Measurements from ENCODE around the gene COA1. TPM values are rescaled to one million over a fixed set of nuclear protein-coding genes. Genes with fewer than 3 reads are reported as not detected.
A peak's percentile ranks its signal among the peaks of the same experiment; 100 is the strongest.

COA1 gene
- total and polyA plus RNA-seq, 9 of the 15 experiments (the other 6 are each of a cell fraction or from before 2014, with no cell fraction given), result 98.9 to 463 (median 181) TPM

DNA sequence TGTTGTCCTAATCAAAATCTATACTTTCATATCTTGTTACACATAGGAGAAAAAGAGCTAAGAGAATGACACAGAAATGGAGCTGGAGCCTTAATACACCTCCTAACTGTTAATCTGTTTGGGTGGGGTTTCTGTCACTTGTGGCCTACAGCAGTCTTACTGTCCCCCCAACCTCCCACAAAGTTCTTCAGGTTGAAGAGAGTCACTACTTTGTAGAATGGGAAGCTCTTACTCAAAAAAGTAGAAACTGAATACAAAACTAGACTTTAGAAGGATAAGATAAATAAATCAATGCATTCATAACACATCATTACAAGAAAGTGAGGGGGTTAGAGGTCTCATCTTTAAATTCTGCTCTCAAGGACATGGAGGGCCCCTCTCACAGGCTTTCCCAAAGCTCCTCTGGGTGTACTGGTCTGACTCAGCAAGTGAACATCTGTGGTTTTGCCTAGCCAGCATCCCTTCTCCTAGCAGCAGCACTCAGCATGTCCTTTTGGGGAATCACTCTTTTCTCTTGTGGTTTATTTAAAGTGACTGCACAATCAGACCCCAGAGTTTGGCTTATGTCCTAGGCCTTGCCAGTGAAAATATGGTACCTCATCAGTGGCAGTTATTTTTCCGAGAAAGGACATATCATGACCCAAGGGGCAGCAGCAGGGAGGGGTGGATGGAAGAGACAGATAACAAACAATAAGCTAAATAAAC, 27.2 kb upstream of the COA1 start (continued):
- TF ChIP-seq NR2C1 (IDR thresholded peaks at IDR 0.05) (no peak), NR2C1 (tag; IDR thresholded peaks at IDR 0.05) (no peak), KLF16 (IDR thresholded peaks at IDR 0.05) (no peak), CBX1 (IDR thresholded peaks at IDR 0.05; ENCODE audit: low read depth) (no peak), ZNF561 (CRISPR knock-in tag; conservative IDR thresholded peaks at IDR 0.05) (no peak), SREBF2 (CRISPR knock-in tag; IDR thresholded peaks at IDR 0.05) (no peak), MTA1 (IDR thresholded peaks at IDR 0.05; ENCODE audit: borderline replicate concordance) (no peak), ZNF586 (CRISPR knock-in tag; conservative IDR thresholded peaks at IDR 0.05) (no peak), HNRNPLL (IDR thresholded peaks at IDR 0.05; ENCODE audit: low read depth, low read length, poor library complexity, severe bottlenecking) (no peak), RFX5 (IDR thresholded peaks at IDR 0.05; ENCODE audit: low read depth, low read length) (no peak), TEAD2 (tag; IDR thresholded peaks at IDR 0.05) (no peak), PHB2 (IDR thresholded peaks at IDR 0.05; ENCODE audit: low read depth) (no peak), SIX5 (IDR thresholded peaks at IDR 0.05; ENCODE audit: borderline replicate concordance in 1 of 2, insufficient read depth in 1 of 2, low read depth in 1 of 2, low read length in 2 of 2) (no peak), RBM17 (IDR thresholded peaks at IDR 0.05; ENCODE audit: borderline replicate concordance, low read depth, low read length) (no peak), ZBTB17 (CRISPR knock-in tag; IDR thresholded peaks at IDR 0.05) (no peak), MYC (IDR thresholded peaks at IDR 0.05; ENCODE audit: low read depth, low read length) (no peak; the same call in 1 of the 2 replicates), MYC (CRISPR knock-in tag; IDR thresholded peaks at IDR 0.05; ENCODE audit: borderline replicate concordance, low read depth) (no peak), FOXK2 (conservative IDR thresholded peaks at IDR 0.05 in 1 of 2, IDR thresholded peaks at IDR 0.05 in 1 of 2; ENCODE audit: low read depth in 2 of 2) (no peak), CBX2 (IDR thresholded peaks at IDR 0.05; ENCODE audit: insufficient read depth, low read length, poor library complexity, severe bottlenecking) (no peak), NR4A1 (CRISPR knock-in tag; IDR thresholded peaks at IDR 0.05) (no peak), NR4A1 (tag; IDR thresholded peaks at IDR 0.05) (peak; percentile 52; the same call in 1 of the 2 replicates), SIRT6 (IDR thresholded peaks at IDR 0.05; ENCODE audit: low read depth, low read length) (no peak), RFX1 (IDR thresholded peaks at IDR 0.05) (peak; percentile 27; the same call in 1 of the 2 replicates), CXXC5 (CRISPR knock-in tag; IDR thresholded peaks at IDR 0.05) (peak; percentile 30; the same call in 1 of the 2 replicates), KLF13 (tag; IDR thresholded peaks at IDR 0.05; ENCODE audit: borderline replicate concordance, low read depth) (no peak), ELF1 (tag; IDR thresholded peaks at IDR 0.05) (no peak), POLR3A (IDR thresholded peaks at IDR 0.05; ENCODE audit: borderline replicate concordance, extremely low read depth, insufficient read depth, insufficient read length) (no peak), ZC3H11A (IDR thresholded peaks at IDR 0.05; ENCODE audit: low read depth, low read length) (no peak), PPARD (CRISPR knock-in tag; IDR thresholded peaks at IDR 0.05) (no peak)
- TF ChIP-seq, protein P1, sequence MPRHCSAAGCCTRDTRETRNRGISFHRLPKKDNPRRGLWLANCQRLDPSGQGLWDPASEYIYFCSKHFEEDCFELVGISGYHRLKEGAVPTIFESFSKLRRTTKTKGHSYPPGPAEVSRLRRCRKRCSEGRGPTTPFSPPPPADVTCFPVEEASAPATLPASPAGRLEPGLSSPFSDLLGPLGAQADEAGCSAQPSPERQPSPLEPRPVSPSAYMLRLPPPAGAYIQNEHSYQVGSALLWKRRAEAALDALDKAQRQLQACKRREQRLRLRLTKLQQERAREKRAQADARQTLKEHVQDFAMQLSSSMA (CRISPR knock-in tag; IDR thresholded peaks at IDR 0.05), result no peak
